CD14-positive monocyte (primary cell): Measurements from ENCODE around the gene DENND4C. TPM values are rescaled to one million over a fixed set of nuclear protein-coding genes. Genes with fewer than 3 reads are reported as not detected.

ENCODE experiments used
- DNase-seq, 3 donors: peaks; one replicate each; pipeline ENCODE4 v3.0.0-alpha.2; 2011 to 2022
- H2AFZ ChIP-seq: 2 replicates; pipeline ENCODE4 v1.6.0; 2012; ENCODE audit warnings: mild to moderate bottlenecking, low read depth, low read length, inconsistent platforms; ENCODE audit not compliant: insufficient read depth, poor library complexity, severe bottlenecking
- H3K27ac ChIP-seq, 2 donors: 1 replicate in 1 of 2; 2 replicates in 1 of 2; pipeline ENCODE4 v1.5.1; 2012 to 2013; ENCODE audit warnings: low read length in 2 of 2, control low read depth in 1 of 2, inconsistent platforms in 1 of 2, low read depth in 1 of 2, mild to moderate bottlenecking in 1 of 2
- H3K27me3 ChIP-seq, 2 donors: one replicate each; pipeline versions ENCODE4 v1.6.0 to v1.6.1; 2011 to 2013; ENCODE audit warnings: low read length in 2 of 2; ENCODE audit not compliant: control insufficient read depth in 2 of 2, insufficient read depth in 2 of 2
- H3K36me3 ChIP-seq, 2 donors: replicated peaks in 1 of 2; 1 replicate in 1 of 2; 2 replicates in 1 of 2; pipeline versions ENCODE4 v1.5.1 to v1.6.1; 2012 to 2013; ENCODE audit warnings: low read length in 2 of 2, control low read depth in 1 of 2, inconsistent platforms in 1 of 2, mild to moderate bottlenecking in 1 of 2; ENCODE audit not compliant: insufficient read depth in 2 of 2, control insufficient read depth in 1 of 2
- H3K4me1 ChIP-seq, 2 donors: 1 replicate in 1 of 2; 2 replicates in 1 of 2; pipeline versions ENCODE4 v1.5.1 to v1.6.1; 2012 to 2013; ENCODE audit warnings: low read length in 2 of 2, control low read depth in 1 of 2, inconsistent platforms in 1 of 2, mild to moderate bottlenecking in 1 of 2, moderate library complexity in 1 of 2; ENCODE audit not compliant: insufficient read depth in 2 of 2, control insufficient read depth in 1 of 2
- H3K4me2 ChIP-seq: replicated peaks from 2 replicates; pipeline ENCODE3; 2012; ENCODE audit warnings: low read length, moderate library complexity, mild to moderate bottlenecking; ENCODE audit not compliant: poor library complexity, severe bottlenecking; ENCODE audit errors: extremely low read depth
- H3K4me3 ChIP-seq, 3 experiments: fragments of 200-600 bp in 1 of 3; sonication (generic) in 1 of 3; replicated peaks in 1 of 3; 1 replicate in 2 of 3; 2 replicates in 1 of 3; pipeline ENCODE4 v1.5.1; 2011 to 2013; ENCODE audit warnings: low read length in 3 of 3, mild to moderate bottlenecking in 3 of 3, control low read depth in 2 of 3, low read depth in 2 of 3, inconsistent platforms in 1 of 3, moderate library complexity in 1 of 3
- H3K79me2 ChIP-seq: 2 replicates; pipeline ENCODE4 v1.6.0; 2012; ENCODE audit warnings: mild to moderate bottlenecking, control low read depth, inconsistent platforms, low read length, moderate library complexity; ENCODE audit not compliant: insufficient read depth
- H3K9ac ChIP-seq: 2 replicates; pipeline ENCODE4 v1.6.0; 2017; ENCODE audit warnings: low read length, mild to moderate bottlenecking; ENCODE audit not compliant: insufficient read depth, poor library complexity, severe bottlenecking
- H3K9me3 ChIP-seq, 2 donors: replicated peaks in 1 of 2; 1 replicate in 1 of 2; 2 replicates in 1 of 2; pipeline versions ENCODE4 v1.5.1 to v1.6.1; 2012 to 2013; ENCODE audit warnings: low read length in 2 of 2, control low read depth in 1 of 2; ENCODE audit not compliant: control insufficient read depth in 1 of 2, insufficient read depth in 1 of 2
- H4K20me1 ChIP-seq: 2 replicates; pipeline ENCODE4 v1.6.0; 2012; ENCODE audit warnings: mild to moderate bottlenecking, low read length, control low read depth, moderate library complexity; ENCODE audit not compliant: insufficient read depth
- H3K27ac Mint-ChIP-seq, 7 donors: one replicate each; pipeline ENCODE4 v1.8.0; 2020; ENCODE audit warnings: mild to moderate bottlenecking in 7 of 7, mixed read lengths in 7 of 7, moderate library complexity in 6 of 7, inconsistent platforms in 2 of 7
- H3K27me3 Mint-ChIP-seq, 3 donors: one replicate each; pipeline ENCODE4 v1.8.0; 2021 to 2022; ENCODE audit warnings: low read depth in 3 of 3, mild to moderate bottlenecking in 3 of 3, mixed read lengths in 3 of 3, moderate library complexity in 3 of 3, inconsistent platforms in 1 of 3
- H3K36me3 Mint-ChIP-seq, 2 donors: one replicate each; pipeline ENCODE4 v1.8.0; 2020; ENCODE audit warnings: mixed read lengths in 2 of 2, inconsistent platforms in 1 of 2, mild to moderate bottlenecking in 1 of 2
- H3K4me1 Mint-ChIP-seq: one replicate; pipeline ENCODE4 v1.8.0; 2020; ENCODE audit warnings: mild to moderate bottlenecking, mixed read lengths
- H3K4me3 Mint-ChIP-seq, 2 donors: one replicate each; pipeline ENCODE4 v1.8.0; 2020; ENCODE audit warnings: mild to moderate bottlenecking in 2 of 2, mixed read lengths in 2 of 2, moderate library complexity in 1 of 2
- H3K9me3 Mint-ChIP-seq, 7 donors: one replicate each; pipeline ENCODE4 v1.8.0; 2020 to 2022; ENCODE audit warnings: mixed read lengths in 7 of 7, mild to moderate bottlenecking in 6 of 7, moderate library complexity in 6 of 7, inconsistent platforms in 2 of 7
- WGBS: methylation state at CpG from one replicate; pipeline ENCODE4 v1.1.5; 2013; ENCODE audit warnings: missing lambda C conversion rate; ENCODE audit not compliant: insufficient coverage; 5-methylcytosine and 5-hydroxymethylcytosine counted together
- intact Hi-C, 2 donors: fragments of 100-400 bp; cut with micrococcal nuclease; formaldehyde crosslinking; loops; one replicate each; pipeline versions ENCODE4 v1.15.0 to v1.15.1; 2023
- polyA plus RNA-seq, 3 donors: library from polyadenylated mRNA; depleted of rRNA in 1 of 3; unstranded in 2 of 3; stranded (reverse) in 1 of 3; fragments of 300-500 nt in 2 of 3; fragments of >200 nt in 1 of 3; fragmentation: Illumina TruSeq in 2 of 3; gene quantifications; 1 replicate in 2 of 3; 2 replicates in 1 of 3; pipeline ENCODE4 v1.2.3, GENCODE V29; 2012 to 2021
- TF ChIP-seq, protein P1 (sequence below): fragments of 200-600 bp; IDR thresholded peaks from one replicate; pipeline ENCODE4 v1.8.0; 2022; ENCODE audit warnings: antibody characterized with exemption, mild to moderate bottlenecking

Gene DENND4C
- polyA plus RNA-seq, 3 donors: 8.1 to 15.4 (median 12.7) TPM

- Histone ChIP-seq H3K9ac (no peak overlapping the region), H2AFZ (no peak overlapping the region), H3K4me1 (no peaks in the 10 kb centered on the region), H3K4me3 (no peak overlapping the region), H4K20me1 (no peaks in the 10 kb centered on the region), H3K27me3 (no peaks in the 10 kb centered on the region), H3K79me2 (no peaks in the 10 kb centered on the region), H3K4me2 (no peak overlapping the region), H3K9me3 (no peaks in the 10 kb centered on the region), H3K27ac (no peak overlapping the region), H3K36me3 (no peaks in the 10 kb centered on the region)
- WGBS: 100% methylated on average over 1 of the region's 8 CpGs
- H3K4me3 Mint-ChIP-seq: no peak overlapping the region
- H3K36me3 Mint-ChIP-seq: no peaks in the 10 kb centered on the region
- H3K27me3 Mint-ChIP-seq: peaks cover 2 to 4% (median 3%) of the 10 kb centered on the region in 3 donors
- DNase-seq: no peak
- H3K27ac Mint-ChIP-seq: no peak overlapping the region
- intact Hi-C loops: no loop called here
- H3K9me3 Mint-ChIP-seq: peaks cover 0 to 2% (median 0%) of the 10 kb centered on the region in 7 donors
- no peaks in the 10 kb centered on the region for H3K4me1 Mint-ChIP-seq
- TF ChIP-seq, protein P1, sequence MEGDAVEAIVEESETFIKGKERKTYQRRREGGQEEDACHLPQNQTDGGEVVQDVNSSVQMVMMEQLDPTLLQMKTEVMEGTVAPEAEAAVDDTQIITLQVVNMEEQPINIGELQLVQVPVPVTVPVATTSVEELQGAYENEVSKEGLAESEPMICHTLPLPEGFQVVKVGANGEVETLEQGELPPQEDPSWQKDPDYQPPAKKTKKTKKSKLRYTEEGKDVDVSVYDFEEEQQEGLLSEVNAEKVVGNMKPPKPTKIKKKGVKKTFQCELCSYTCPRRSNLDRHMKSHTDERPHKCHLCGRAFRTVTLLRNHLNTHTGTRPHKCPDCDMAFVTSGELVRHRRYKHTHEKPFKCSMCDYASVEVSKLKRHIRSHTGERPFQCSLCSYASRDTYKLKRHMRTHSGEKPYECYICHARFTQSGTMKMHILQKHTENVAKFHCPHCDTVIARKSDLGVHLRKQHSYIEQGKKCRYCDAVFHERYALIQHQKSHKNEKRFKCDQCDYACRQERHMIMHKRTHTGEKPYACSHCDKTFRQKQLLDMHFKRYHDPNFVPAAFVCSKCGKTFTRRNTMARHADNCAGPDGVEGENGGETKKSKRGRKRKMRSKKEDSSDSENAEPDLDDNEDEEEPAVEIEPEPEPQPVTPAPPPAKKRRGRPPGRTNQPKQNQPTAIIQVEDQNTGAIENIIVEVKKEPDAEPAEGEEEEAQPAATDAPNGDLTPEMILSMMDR: no peak
Measured at GRCh38 chr9:19200229-19200628, 30.3 kb upstream of the DENND4C start.

DNA sequence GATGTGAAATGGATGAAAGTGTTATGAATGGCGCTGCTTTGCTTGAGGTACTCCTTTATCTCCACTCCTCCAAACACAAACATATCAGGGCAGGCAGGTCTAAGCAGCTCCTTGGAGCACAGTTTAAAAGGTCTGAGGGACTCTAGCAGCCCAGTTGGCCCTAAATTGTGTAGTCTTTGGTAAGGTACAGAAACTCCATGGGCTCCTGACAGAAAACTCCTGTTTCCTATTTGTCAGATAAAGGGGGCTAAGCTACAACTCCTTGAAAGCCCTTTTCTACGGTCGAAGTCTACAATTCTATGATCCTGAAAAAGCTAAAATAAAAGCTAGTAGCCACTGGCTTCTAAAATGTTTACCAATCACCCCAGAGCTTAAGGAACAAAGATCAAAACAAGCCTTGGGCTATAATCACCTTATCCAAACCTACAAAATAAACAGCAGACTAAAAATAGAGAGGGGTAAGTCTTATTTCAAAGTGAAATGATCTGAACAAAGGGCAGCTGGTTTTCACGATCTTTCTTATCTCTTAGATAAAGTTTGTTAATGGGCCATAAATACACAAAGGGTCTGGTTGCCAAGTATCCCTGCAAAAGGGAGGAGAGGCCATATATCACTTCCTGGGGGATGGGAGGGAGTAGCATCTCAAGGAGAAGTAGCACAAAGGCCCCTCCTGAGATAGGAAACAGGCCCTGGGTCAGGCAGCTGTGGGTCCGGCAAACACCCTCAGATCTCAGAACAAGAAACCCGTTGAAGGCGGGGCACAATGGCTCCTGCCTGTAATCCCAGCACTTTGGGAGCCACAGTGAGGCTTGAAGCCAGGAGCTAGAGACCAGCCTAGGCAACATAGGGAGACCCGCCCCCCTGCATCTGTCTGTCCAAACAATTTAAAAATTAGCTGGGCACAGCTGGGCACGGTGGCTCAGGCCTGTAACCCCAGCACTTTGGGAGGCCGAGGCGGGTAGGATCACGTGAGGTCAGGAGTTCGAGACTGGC, 28.3 kb upstream of the DENND4C start:
- Histone ChIP-seq H3K9me3 (no peaks in the 10 kb centered on the region), H3K4me1 (no peaks in the 10 kb centered on the region), H3K36me3 (no peaks in the 10 kb centered on the region), H3K27me3 (no peaks in the 10 kb centered on the region), H3K4me2 (no peak overlapping the region), H2AFZ (peak overlapping the region; percentile 16), H3K9ac (no peak overlapping the region), H4K20me1 (no peaks in the 10 kb centered on the region), H3K27ac (no peak overlapping the region), H3K79me2 (no peaks in the 10 kb centered on the region), H3K4me3 (no peak overlapping the region)
- Mint-ChIP-seq H3K4me3 (no peak overlapping the region), H3K4me1 (no peaks in the 10 kb centered on the region), H3K36me3 (no peaks in the 10 kb centered on the region), H3K27me3 (peaks cover 2 to 4% (median 3%) of the 10 kb centered on the region in 3 donors), H3K27ac (no peak overlapping the region), H3K9me3 (peaks cover 0 to 2% (median 0%) of the 10 kb centered on the region in 7 donors)
- intact Hi-C loops: no loop called here
- TF ChIP-seq, protein P1: no peak
- no peak for DNase-seq
- WGBS: 84% methylated on average over 4 of the region's 13 CpGs
